ENCODE measurements around the gene ADAMTSL3.

DNA sequence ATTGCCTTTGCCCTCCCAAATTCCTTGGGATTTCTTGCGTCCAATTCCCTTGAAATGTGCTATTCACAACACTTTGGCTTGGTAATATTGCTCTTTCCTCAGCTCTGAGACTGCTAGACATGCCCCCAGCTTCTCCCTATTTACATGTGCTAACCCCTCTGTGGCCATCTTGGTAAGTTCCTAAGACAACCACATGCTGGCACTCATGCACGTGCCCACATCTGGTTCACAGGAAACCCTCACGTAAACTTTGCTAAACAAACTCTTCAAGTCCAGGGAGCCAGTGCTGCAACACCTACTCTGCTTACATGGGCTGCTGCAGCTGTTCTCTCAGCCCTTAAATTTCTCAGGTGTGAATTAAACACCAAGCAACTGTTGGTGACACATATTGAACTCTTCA is 121.8 kb downstream of the ADAMTSL3 start:
- TF ChIP-seq, protein P1, sequence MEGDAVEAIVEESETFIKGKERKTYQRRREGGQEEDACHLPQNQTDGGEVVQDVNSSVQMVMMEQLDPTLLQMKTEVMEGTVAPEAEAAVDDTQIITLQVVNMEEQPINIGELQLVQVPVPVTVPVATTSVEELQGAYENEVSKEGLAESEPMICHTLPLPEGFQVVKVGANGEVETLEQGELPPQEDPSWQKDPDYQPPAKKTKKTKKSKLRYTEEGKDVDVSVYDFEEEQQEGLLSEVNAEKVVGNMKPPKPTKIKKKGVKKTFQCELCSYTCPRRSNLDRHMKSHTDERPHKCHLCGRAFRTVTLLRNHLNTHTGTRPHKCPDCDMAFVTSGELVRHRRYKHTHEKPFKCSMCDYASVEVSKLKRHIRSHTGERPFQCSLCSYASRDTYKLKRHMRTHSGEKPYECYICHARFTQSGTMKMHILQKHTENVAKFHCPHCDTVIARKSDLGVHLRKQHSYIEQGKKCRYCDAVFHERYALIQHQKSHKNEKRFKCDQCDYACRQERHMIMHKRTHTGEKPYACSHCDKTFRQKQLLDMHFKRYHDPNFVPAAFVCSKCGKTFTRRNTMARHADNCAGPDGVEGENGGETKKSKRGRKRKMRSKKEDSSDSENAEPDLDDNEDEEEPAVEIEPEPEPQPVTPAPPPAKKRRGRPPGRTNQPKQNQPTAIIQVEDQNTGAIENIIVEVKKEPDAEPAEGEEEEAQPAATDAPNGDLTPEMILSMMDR (conservative IDR thresholded peaks at IDR 0.05; ENCODE audit: low read depth in 2 of 2): no peak
- TF ChIP-seq EZH2 (IDR thresholded peaks at IDR 0.05; ENCODE audit: low read depth, unreplicated experiment) (no peak), EZH2phosphoT487 (IDR thresholded peaks at IDR 0.05; ENCODE audit: unreplicated experiment) (no peak), POLR2AphosphoS5 (IDR thresholded peaks at IDR 0.05; ENCODE audit: low read depth) (no peak), JUNB (IDR thresholded peaks at IDR 0.05; ENCODE audit: unreplicated experiment) (no peak)
- TF ChIP-seq, protein P2, sequence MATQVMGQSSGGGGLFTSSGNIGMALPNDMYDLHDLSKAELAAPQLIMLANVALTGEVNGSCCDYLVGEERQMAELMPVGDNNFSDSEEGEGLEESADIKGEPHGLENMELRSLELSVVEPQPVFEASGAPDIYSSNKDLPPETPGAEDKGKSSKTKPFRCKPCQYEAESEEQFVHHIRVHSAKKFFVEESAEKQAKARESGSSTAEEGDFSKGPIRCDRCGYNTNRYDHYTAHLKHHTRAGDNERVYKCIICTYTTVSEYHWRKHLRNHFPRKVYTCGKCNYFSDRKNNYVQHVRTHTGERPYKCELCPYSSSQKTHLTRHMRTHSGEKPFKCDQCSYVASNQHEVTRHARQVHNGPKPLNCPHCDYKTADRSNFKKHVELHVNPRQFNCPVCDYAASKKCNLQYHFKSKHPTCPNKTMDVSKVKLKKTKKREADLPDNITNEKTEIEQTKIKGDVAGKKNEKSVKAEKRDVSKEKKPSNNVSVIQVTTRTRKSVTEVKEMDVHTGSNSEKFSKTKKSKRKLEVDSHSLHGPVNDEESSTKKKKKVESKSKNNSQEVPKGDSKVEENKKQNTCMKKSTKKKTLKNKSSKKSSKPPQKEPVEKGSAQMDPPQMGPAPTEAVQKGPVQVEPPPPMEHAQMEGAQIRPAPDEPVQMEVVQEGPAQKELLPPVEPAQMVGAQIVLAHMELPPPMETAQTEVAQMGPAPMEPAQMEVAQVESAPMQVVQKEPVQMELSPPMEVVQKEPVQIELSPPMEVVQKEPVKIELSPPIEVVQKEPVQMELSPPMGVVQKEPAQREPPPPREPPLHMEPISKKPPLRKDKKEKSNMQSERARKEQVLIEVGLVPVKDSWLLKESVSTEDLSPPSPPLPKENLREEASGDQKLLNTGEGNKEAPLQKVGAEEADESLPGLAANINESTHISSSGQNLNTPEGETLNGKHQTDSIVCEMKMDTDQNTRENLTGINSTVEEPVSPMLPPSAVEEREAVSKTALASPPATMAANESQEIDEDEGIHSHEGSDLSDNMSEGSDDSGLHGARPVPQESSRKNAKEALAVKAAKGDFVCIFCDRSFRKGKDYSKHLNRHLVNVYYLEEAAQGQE (IDR thresholded peaks at IDR 0.05; ENCODE audit: unreplicated experiment): no peak
